SK-N-SH treated with all-trans-retinoic acid at 6 μM for 48 hours (cell line): ENCODE measurements around the gene DLG2.

Experiments
- ATAC-seq: fragments of 200-7000 bp; cut with Tn5 transposase; 3 replicates; pipeline ENCODE4 v1.9.1; 2020; ENCODE audit warnings: mild to moderate bottlenecking, moderate library complexity
- BACH2 ChIP-seq: fragments of 250-450 bp; sonication (Bioruptor Pico); IDR thresholded peaks from 2 replicates; pipeline ENCODE4 v1.9.0; 2021; ENCODE audit warnings: mild to moderate bottlenecking, borderline replicate concordance
- CSDC2 ChIP-seq: fragments of 250-450 bp; sonication (Bioruptor Pico); IDR thresholded peaks from 2 replicates; pipeline ENCODE4 v1.5.0; 2020; ENCODE audit warnings: mild to moderate bottlenecking, moderate library complexity
- ESRRG ChIP-seq: fragments of 250-450 bp; sonication (Bioruptor Pico); IDR thresholded peaks from 2 replicates; pipeline ENCODE4 v1.6.1; 2021; ENCODE audit warnings: mild to moderate bottlenecking
- ISL1 ChIP-seq: fragments of 250-450 bp; sonication (Bioruptor Pico); IDR thresholded peaks from 2 replicates; pipeline ENCODE4 v2.1.2; 2022; ENCODE audit warnings: mild to moderate bottlenecking, moderate library complexity
- POU6F1 ChIP-seq: fragments of 250-450 bp; sonication (Bioruptor Pico); IDR thresholded peaks from 2 replicates; pipeline ENCODE4 v1.8.0; 2021; ENCODE audit warnings: low read depth, mild to moderate bottlenecking, moderate library complexity, borderline replicate concordance
- SNAI2 ChIP-seq: fragments of 250-450 bp; sonication (Bioruptor Pico); IDR thresholded peaks from 2 replicates; pipeline ENCODE4 v1.5.0; 2020; ENCODE audit warnings: mild to moderate bottlenecking, moderate library complexity
- TCF4 ChIP-seq: fragments of 250-450 bp; sonication (Bioruptor Pico); IDR thresholded peaks from 2 replicates; pipeline ENCODE4 v1.8.0; 2021; ENCODE audit warnings: mild to moderate bottlenecking, moderate library complexity, borderline replicate concordance
- TOX ChIP-seq: fragments of 250-450 bp; sonication (Bioruptor Pico); IDR thresholded peaks from 2 replicates; pipeline ENCODE4 v1.8.0; 2021; ENCODE audit warnings: mild to moderate bottlenecking, moderate library complexity, borderline replicate concordance
- TSHZ2 ChIP-seq: fragments of 250-450 bp; sonication (Bioruptor Pico); IDR thresholded peaks from 2 replicates; pipeline ENCODE4 v1.5.0; 2020; ENCODE audit warnings: mild to moderate bottlenecking, moderate library complexity
- ZC3H10 ChIP-seq: fragments of 250-450 bp; sonication (Bioruptor Pico); IDR thresholded peaks from 2 replicates; pipeline ENCODE4 v1.5.1; 2021; ENCODE audit warnings: mild to moderate bottlenecking, moderate library complexity
- ZFP30 ChIP-seq: fragments of 450-650 bp; formaldehyde crosslinking; IDR thresholded peaks from 2 replicates; pipeline ENCODE4 v1.5.0; 2022; ENCODE audit warnings: mild to moderate bottlenecking, moderate library complexity
- ZNF565 ChIP-seq: fragments of 450-650 bp; formaldehyde crosslinking; conservative IDR thresholded peaks from 2 replicates; pipeline ENCODE4 v1.5.0; 2020; ENCODE audit warnings: low read depth, mild to moderate bottlenecking, moderate library complexity
- ZNF70 ChIP-seq: fragments of 450-650 bp; formaldehyde crosslinking; IDR thresholded peaks from 2 replicates; pipeline ENCODE4 v1.5.0; 2020; ENCODE audit warnings: mild to moderate bottlenecking, moderate library complexity
- ZNF8 ChIP-seq: fragments of 450-650 bp; formaldehyde crosslinking; IDR thresholded peaks from 2 replicates; pipeline ENCODE4 v1.5.0; 2020; ENCODE audit warnings: mild to moderate bottlenecking, moderate library complexity
- TF ChIP-seq, protein P1 (sequence below): fragments of 250-450 bp; sonication (Bioruptor Pico); IDR thresholded peaks from 2 replicates; pipeline ENCODE4 v1.5.1; 2021; ENCODE audit warnings: mild to moderate bottlenecking, moderate library complexity
- TF ChIP-seq, protein P2 (sequence below): fragments of 250-450 bp; sonication (Bioruptor Pico); IDR thresholded peaks from 2 replicates; pipeline ENCODE4 v1.8.0; 2020; ENCODE audit warnings: mild to moderate bottlenecking, moderate library complexity, borderline replicate concordance
- TF ChIP-seq, protein P3 (sequence below): fragments of 250-450 bp; sonication (Bioruptor Pico); IDR thresholded peaks from 2 replicates; pipeline ENCODE4 v1.5.1; 2020; ENCODE audit warnings: low read depth, mild to moderate bottlenecking, moderate library complexity

The DLG2 gene

GRCh38 chr11:84455691-84456090 lies 1171.5 kb downstream of the DLG2 start:
- ATAC-seq = no peak

DNA sequence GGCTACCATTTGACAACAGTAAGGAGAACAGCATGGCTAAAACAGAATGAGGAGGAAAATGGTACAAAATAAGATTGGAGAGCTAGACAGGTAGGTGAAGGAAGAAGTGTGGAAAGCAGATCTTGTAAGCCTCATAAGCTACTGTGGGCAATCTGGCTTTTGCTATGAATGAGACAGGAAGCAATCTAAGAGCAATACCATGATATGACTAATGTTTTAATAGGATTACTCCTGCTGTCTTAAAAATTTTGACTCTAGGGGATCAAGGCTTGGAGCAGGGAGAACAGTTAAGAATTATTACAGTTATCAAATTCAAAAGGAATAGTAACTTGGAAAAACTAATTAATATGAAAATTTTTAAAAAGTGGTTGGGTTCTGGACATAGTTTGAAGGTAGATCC lies 1174.9 kb downstream of the DLG2 start:
- ATAC-seq = no peak
- TF ChIP-seq ZC3H10 (CRISPR knock-in tag) (no peak), ZNF70 (no peak), ISL1 (CRISPR knock-in tag) (peak; percentile 26; the same call in 1 of the 2 replicates), ZNF8 (no peak)
- TF ChIP-seq, protein P1, sequence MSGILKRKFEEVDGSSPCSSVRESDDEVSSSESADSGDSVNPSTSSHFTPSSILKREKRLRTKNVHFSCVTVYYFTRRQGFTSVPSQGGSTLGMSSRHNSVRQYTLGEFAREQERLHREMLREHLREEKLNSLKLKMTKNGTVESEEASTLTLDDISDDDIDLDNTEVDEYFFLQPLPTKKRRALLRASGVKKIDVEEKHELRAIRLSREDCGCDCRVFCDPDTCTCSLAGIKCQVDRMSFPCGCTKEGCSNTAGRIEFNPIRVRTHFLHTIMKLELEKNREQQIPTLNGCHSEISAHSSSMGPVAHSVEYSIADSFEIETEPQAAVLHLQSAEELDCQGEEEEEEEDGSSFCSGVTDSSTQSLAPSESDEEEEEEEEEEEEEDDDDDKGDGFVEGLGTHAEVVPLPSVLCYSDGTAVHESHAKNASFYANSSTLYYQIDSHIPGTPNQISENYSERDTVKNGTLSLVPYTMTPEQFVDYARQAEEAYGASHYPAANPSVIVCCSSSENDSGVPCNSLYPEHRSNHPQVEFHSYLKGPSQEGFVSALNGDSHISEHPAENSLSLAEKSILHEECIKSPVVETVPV (CRISPR knock-in tag) = no peak
- TF ChIP-seq, protein P2, sequence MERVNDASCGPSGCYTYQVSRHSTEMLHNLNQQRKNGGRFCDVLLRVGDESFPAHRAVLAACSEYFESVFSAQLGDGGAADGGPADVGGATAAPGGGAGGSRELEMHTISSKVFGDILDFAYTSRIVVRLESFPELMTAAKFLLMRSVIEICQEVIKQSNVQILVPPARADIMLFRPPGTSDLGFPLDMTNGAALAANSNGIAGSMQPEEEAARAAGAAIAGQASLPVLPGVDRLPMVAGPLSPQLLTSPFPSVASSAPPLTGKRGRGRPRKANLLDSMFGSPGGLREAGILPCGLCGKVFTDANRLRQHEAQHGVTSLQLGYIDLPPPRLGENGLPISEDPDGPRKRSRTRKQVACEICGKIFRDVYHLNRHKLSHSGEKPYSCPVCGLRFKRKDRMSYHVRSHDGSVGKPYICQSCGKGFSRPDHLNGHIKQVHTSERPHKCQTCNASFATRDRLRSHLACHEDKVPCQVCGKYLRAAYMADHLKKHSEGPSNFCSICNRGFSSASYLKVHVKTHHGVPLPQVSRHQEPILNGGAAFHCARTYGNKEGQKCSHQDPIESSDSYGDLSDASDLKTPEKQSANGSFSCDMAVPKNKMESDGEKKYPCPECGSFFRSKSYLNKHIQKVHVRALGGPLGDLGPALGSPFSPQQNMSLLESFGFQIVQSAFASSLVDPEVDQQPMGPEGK = no peak

More at GRCh38 chr11:84455691-84456090, 1171.5 kb downstream of the DLG2 start:
- TF ChIP-seq, protein P3, sequence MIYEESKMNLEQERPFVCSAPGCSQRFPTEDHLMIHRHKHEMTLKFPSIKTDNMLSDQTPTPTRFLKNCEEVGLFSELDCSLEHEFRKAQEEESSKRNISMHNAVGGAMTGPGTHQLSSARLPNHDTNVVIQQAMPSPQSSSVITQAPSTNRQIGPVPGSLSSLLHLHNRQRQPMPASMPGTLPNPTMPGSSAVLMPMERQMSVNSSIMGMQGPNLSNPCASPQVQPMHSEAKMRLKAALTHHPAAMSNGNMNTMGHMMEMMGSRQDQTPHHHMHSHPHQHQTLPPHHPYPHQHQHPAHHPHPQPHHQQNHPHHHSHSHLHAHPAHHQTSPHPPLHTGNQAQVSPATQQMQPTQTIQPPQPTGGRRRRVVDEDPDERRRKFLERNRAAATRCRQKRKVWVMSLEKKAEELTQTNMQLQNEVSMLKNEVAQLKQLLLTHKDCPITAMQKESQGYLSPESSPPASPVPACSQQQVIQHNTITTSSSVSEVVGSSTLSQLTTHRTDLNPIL (CRISPR knock-in tag) = no peak
- TF ChIP-seq SNAI2 (CRISPR knock-in tag) (no peak), BACH2 (no peak), TSHZ2 (CRISPR knock-in tag) (no peak), POU6F1 (CRISPR knock-in tag) (no peak), ESRRG (CRISPR knock-in tag) (no peak), ZC3H10 (CRISPR knock-in tag) (no peak), ZNF565 (no peak), CSDC2 (CRISPR knock-in tag) (no peak), ZFP30 (CRISPR knock-in tag) (no peak), ISL1 (CRISPR knock-in tag) (no peak)
- TF ChIP-seq, protein P2 = no peak

DNA sequence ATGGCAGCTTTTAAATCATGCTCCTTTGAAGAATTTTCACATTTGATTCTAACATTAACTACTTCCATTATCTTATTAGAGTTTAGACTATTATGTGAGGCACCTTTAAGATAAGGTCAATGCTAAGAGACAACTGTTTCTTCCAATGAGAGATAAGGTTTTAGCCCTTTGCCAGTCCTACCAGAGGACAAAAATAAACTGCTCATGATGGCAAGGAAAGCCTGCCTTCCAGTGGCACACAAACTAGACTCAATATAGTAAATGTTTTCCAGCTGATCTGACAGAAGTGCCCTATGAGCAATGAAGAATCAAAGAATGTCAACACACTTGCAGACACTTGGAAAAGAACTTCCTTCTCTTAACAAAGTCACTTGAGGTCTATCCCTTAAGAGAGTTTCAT lies 1188.6 kb downstream of the DLG2 start:
- TF ChIP-seq ZNF70 = no peak
- no peak for TF ChIP-seq SNAI2 (CRISPR knock-in tag)
- no peak for ATAC-seq

GRCh38 chr11:84437071-84437980 lies 1189.8 kb downstream of the DLG2 start:
- no peak for ATAC-seq
- TF ChIP-seq TCF4 (CRISPR knock-in tag) = no peak
- no peak for TF ChIP-seq TOX (CRISPR knock-in tag)
- TF ChIP-seq ESRRG (CRISPR knock-in tag) = no peak
- TF ChIP-seq, protein P2 = no peak
- no peak for TF ChIP-seq ZNF70
- TF ChIP-seq, all 23 proteins: peak for 0
